Stomach (tissue), 9 donors: ENCODE measurements around the gene FCHO2. TPM values are rescaled to one million over a fixed set of nuclear protein-coding genes. Genes with fewer than 3 reads are reported as not detected.

Experiments
- DNase-seq, 2 donors: peaks; one replicate each; pipeline versions ENCODE4 v3.0.0 to v3.0.0-alpha.2; 2013 to 2019
- H3K27ac ChIP-seq, 5 donors: fragments of 200-600 bp in 4 of 5; sonication (generic) in 4 of 5; one replicate each; pipeline ENCODE4 v1.5.1; 2013 to 2019; ENCODE audit warnings: mild to moderate bottlenecking in 1 of 5, moderate library complexity in 1 of 5
- H3K27me3 ChIP-seq, 3 donors: fragments of 200-600 bp; sonication (generic); one replicate each; pipeline ENCODE4 v1.5.1; 2017 to 2019; ENCODE audit warnings: mixed run types in 1 of 3
- H3K36me3 ChIP-seq, 4 donors: fragments of 200-600 bp; sonication (generic); 1 replicate in 3 of 4; 2 replicates in 1 of 4; pipeline ENCODE4 v1.5.1; 2016 to 2019
- H3K4me1 ChIP-seq, 4 donors: fragments of 200-600 bp; sonication (generic); one replicate each; pipeline ENCODE4 v1.5.1; 2016 to 2019
- H3K4me3 ChIP-seq, 4 donors: fragments of 200-600 bp; sonication (generic) in 3 of 4; one replicate each; pipeline ENCODE4 v1.5.1; 2016 to 2019; ENCODE audit warnings: mild to moderate bottlenecking in 1 of 4
- H3K9me3 ChIP-seq, 4 donors: fragments of 200-600 bp; sonication (generic); one replicate each; pipeline ENCODE4 v1.5.1; 2016 to 2019
- CTCF ChIP-seq, 7 experiments: fragments of 450-650 bp in 4 of 7; fragments of 200-600 bp in 3 of 7; sonication (generic) in 3 of 7; IDR thresholded peaks; one replicate each; pipeline ENCODE4 v1.5.1; 2016 to 2019; ENCODE audit warnings: antibody characterized with exemption in 7 of 7, control low read depth in 2 of 7, mild to moderate bottlenecking in 1 of 7
- EP300 ChIP-seq: sonication (generic); formaldehyde crosslinking; IDR thresholded peaks from one replicate; pipeline ENCODE4 v1.6.1; 2017; ENCODE audit warnings: antibody characterized with exemption
- POLR2A ChIP-seq, 4 donors: fragments of 450-650 bp; IDR thresholded peaks; one replicate each; pipeline ENCODE4 v1.6.1; 2016; ENCODE audit warnings: antibody characterized with exemption in 4 of 4, control low read depth in 2 of 4, mild to moderate bottlenecking in 1 of 4, moderate library complexity in 1 of 4
- POLR2AphosphoS5 ChIP-seq, 3 donors: sonication (generic); formaldehyde crosslinking; IDR thresholded peaks; one replicate each; pipeline ENCODE4 v1.6.1; 2016; ENCODE audit warnings: antibody characterized with exemption in 3 of 3
- WGBS, 5 donors: extraction: QIAGEN DNeasy Blood & Tissue Kit in 3 of 5; methylation state at CpG; one replicate each; pipeline versions ENCODE4 v1.1.5 to v1.1.7; 2013 to 2018; 5-methylcytosine and 5-hydroxymethylcytosine counted together
- intact Hi-C: fragments of 100-400 bp; cut with DNase I; formaldehyde crosslinking; loops from one replicate; pipeline ENCODE4 v1.15.1; 2023; ENCODE audit warnings: low total_unique reads
- polyA plus RNA-seq, 3 donors: library from polyadenylated mRNA; stranded (reverse); fragments of 200-250 nt; gene quantifications; one replicate each; pipeline ENCODE4 v1.2.3, GENCODE V29; 2013
- total RNA-seq, 5 donors: library from RNA; depleted of rRNA; stranded (reverse); fragments of >200 nt; gene quantifications; one replicate each; pipeline versions ENCODE4 v1.1.0 to v1.2.3, GENCODE V29; 2014 to 2016
- donor health status: healthy with polysubstance abuse.
- donor health status: Bipolar disorder and iron deficiency.
- donor health status: healthy.

Gene FCHO2
- total and polyA plus RNA-seq, 8 donors, result 6.9 to 46.1 (median 13.8) TPM

GRCh38 chr5:73044546-73044945 lies 88.7 kb downstream of the FCHO2 start:
- Histone ChIP-seq H3K4me1 (peaks cover 0 to 3% (median 0%) of the 10 kb centered on the region in 4 donors), H3K4me3 (no peak overlapping the region), H3K9me3 (peaks cover 0 to 8% (median 0%) of the 10 kb centered on the region in 4 donors), H3K27ac (no peak overlapping the region), H3K36me3 (peaks cover 0 to 12% (median 4%) of the 10 kb centered on the region in 4 donors), H3K27me3 (no peaks in the 10 kb centered on the region)
- DNase-seq, result no peak
- TF ChIP-seq CTCF (IDR thresholded peaks at IDR 0.05) (no peak), EP300 (no peak), POLR2AphosphoS5 (IDR thresholded peaks at IDR 0.05) (no peak), POLR2A (IDR thresholded peaks at IDR 0.05) (no peak)
- intact Hi-C loops, result no loop called here

GRCh38 chr5:73045623-73046022 lies 89.8 kb downstream of the FCHO2 start:
- Histone ChIP-seq H3K27ac (no peak overlapping the region), H3K4me3 (no peak overlapping the region), H3K9me3 (peaks cover 0 to 8% (median 0%) of the 10 kb centered on the region in 4 donors), H3K27me3 (no peaks in the 10 kb centered on the region), H3K36me3 (peaks cover 0 to 14% (median 7%) of the 10 kb centered on the region in 4 donors), H3K4me1 (peaks cover 0 to 3% (median 0%) of the 10 kb centered on the region in 4 donors)
- DNase-seq, result no peak
- intact Hi-C loops, result no loop called here
- WGBS, 5 donors, result 82 to 94% (median 86%) methylated on average over 1 of the region's 1 CpG
- TF ChIP-seq EP300 (no peak), POLR2AphosphoS5 (IDR thresholded peaks at IDR 0.05) (no peak), POLR2A (IDR thresholded peaks at IDR 0.05) (no peak), CTCF (IDR thresholded peaks at IDR 0.05) (no peak)

GRCh38 chr5:73061593-73061992 lies 105.8 kb downstream of the FCHO2 start:
- no peak for DNase-seq
- WGBS, 5 donors, result 73 to 88% (median 83%) methylated on average over 2 of the region's 2 CpGs
- H3K4me1 ChIP-seq, result peaks cover 0 to 4% (median 2%) of the 10 kb centered on the region in 4 donors
- peaks cover 0 to 34% (median 19%) of the 10 kb centered on the region in 4 donors for H3K36me3 ChIP-seq
- no peak overlapping the region for H3K4me3 ChIP-seq
- intact Hi-C loops, result no loop called here
- H3K9me3 ChIP-seq, result no peaks in the 10 kb centered on the region
- no peak overlapping the region for H3K27ac ChIP-seq
- TF ChIP-seq CTCF (IDR thresholded peaks at IDR 0.05) (no peak), EP300 (no peak), POLR2A (IDR thresholded peaks at IDR 0.05) (no peak), POLR2AphosphoS5 (IDR thresholded peaks at IDR 0.05) (no peak)
- no peaks in the 10 kb centered on the region for H3K27me3 ChIP-seq

- 73 to 88% (median 83%) methylated on average over 2 of the region's 2 CpGs for WGBS, 5 donors
Observed at GRCh38 chr5:73066466-73066865, 110.6 kb downstream of the FCHO2 start.

More at GRCh38 chr5:73066466-73066865, 110.6 kb downstream of the FCHO2 start:
- intact Hi-C loops, result no loop called here
- Histone ChIP-seq H3K4me1 (peaks cover 0 to 4% (median 1%) of the 10 kb centered on the region in 4 donors), H3K36me3 (peaks cover 10 to 51% (median 43%) of the 10 kb centered on the region in 4 donors), H3K9me3 (no peaks in the 10 kb centered on the region), H3K27me3 (no peaks in the 10 kb centered on the region), H3K27ac (no peak overlapping the region), H3K4me3 (no peak overlapping the region)
- no peak for DNase-seq
- TF ChIP-seq CTCF (IDR thresholded peaks at IDR 0.05), result no peak
- no peak for TF ChIP-seq POLR2AphosphoS5 (IDR thresholded peaks at IDR 0.05)
- no peak for TF ChIP-seq POLR2A (IDR thresholded peaks at IDR 0.05)
- no peak for TF ChIP-seq EP300
